IMR-90 (cell line): ENCODE data around the gene ACVR1B. TPM values are rescaled to one million over a fixed set of nuclear protein-coding genes. Genes with fewer than 3 reads are reported as not detected.

Experiments used
- ATAC-seq: fragments of 200-7000 bp; cut with Tn5 transposase; 2 replicates; pipeline ENCODE4 v1.9.1; 2020; ENCODE audit warnings: low read depth, mild to moderate bottlenecking, moderate library complexity
- BruUV-seq: library from RNA; stranded (reverse); fragments of 400-500 nt; replicated peaks from 2 replicates; lab custom pipeline; 2021; lab: Mats Ljungman, UMichigan
- CTCF ChIA-PET: fragments of 300-600 bp; formaldehyde crosslinking; extraction: SDS; loops from one replicate; lab custom pipeline; 2021; ENCODE audit warnings: antibody characterized with exemption; lab: Yijun Ruan, JAX
- POLR2A ChIA-PET: fragments of 300-600 bp; sonication (Branson Sonifier 250); formaldehyde crosslinking; loops from one replicate; lab custom pipeline; 2022; ENCODE audit warnings: antibody characterized with exemption; ENCODE audit not compliant: unreplicated experiment; lab: Charles Lee
- DNase-seq: peaks from one replicate; pipeline ENCODE4 v3.0.0; 2013
- H2AFZ ChIP-seq: replicated peaks from 2 replicates; pipeline ENCODE3; 2013; ENCODE audit warnings: low read length, mild to moderate bottlenecking; ENCODE audit not compliant: poor library complexity
- H2AK5ac ChIP-seq: 2 replicates; pipeline ENCODE4 v1.6.1; 2013; ENCODE audit warnings: low read depth, low read length, inconsistent platforms
- H2AK9ac ChIP-seq: replicated peaks from 2 replicates; pipeline ENCODE3; 2013; ENCODE audit warnings: mild to moderate bottlenecking, low read depth, low read length, moderate library complexity; ENCODE audit not compliant: poor library complexity
- H2BK120ac ChIP-seq: 2 replicates; pipeline ENCODE4 v1.6.1; 2013; ENCODE audit warnings: low read depth, low read length, inconsistent platforms
- H2BK15ac ChIP-seq: 3 replicates; pipeline ENCODE4 v1.6.1; 2013; ENCODE audit warnings: low read depth, low read length, inconsistent platforms
- H2BK20ac ChIP-seq: 2 replicates; pipeline ENCODE4 v1.6.1; 2013; ENCODE audit warnings: low read depth, mild to moderate bottlenecking, inconsistent platforms, low read length, moderate library complexity
- H2BK5ac ChIP-seq: 2 replicates; pipeline ENCODE4 v1.6.1; 2013; ENCODE audit warnings: mild to moderate bottlenecking, low read depth, low read length, inconsistent platforms; ENCODE audit not compliant: poor library complexity, severe bottlenecking
- H3K14ac ChIP-seq: replicated peaks from 2 replicates; pipeline ENCODE4 v1.6.1; 2013; ENCODE audit warnings: low read depth, low read length, inconsistent platforms
- H3K18ac ChIP-seq: 2 replicates; pipeline ENCODE4 v1.6.1; 2013; ENCODE audit warnings: low read depth, low read length, control low read depth
- H3K23ac ChIP-seq: 2 replicates; pipeline ENCODE4 v1.6.1; 2013; ENCODE audit warnings: low read depth, low read length, inconsistent platforms
- H3K27ac ChIP-seq: 2 replicates; pipeline ENCODE4 v1.5.1; 2013; ENCODE audit warnings: mild to moderate bottlenecking, control low read depth, low read length; ENCODE audit not compliant: insufficient read depth
- H3K27me3 ChIP-seq: 2 replicates; pipeline ENCODE4 v1.6.1; 2013; ENCODE audit warnings: low read length; ENCODE audit not compliant: control insufficient read depth, insufficient read depth
- H3K36me3 ChIP-seq: 2 replicates; pipeline ENCODE4 v1.6.1; 2013; ENCODE audit warnings: low read length, mixed read lengths; ENCODE audit not compliant: control insufficient read depth, insufficient read depth
- H3K4ac ChIP-seq: 2 replicates; pipeline ENCODE4 v1.6.1; 2013; ENCODE audit warnings: low read depth, low read length, inconsistent platforms
- H3K4me1 ChIP-seq: 2 replicates; pipeline ENCODE4 v1.6.1; 2013; ENCODE audit warnings: low read length, mixed read lengths; ENCODE audit not compliant: control insufficient read depth, insufficient read depth
- H3K4me2 ChIP-seq: 2 replicates; pipeline ENCODE4 v1.6.1; 2013; ENCODE audit warnings: low read depth, mild to moderate bottlenecking, control low read depth, low read length, moderate library complexity
- H3K4me3 ChIP-seq: 2 replicates; pipeline ENCODE4 v1.5.1; 2013; ENCODE audit warnings: low read depth, mild to moderate bottlenecking, control low read depth, low read length, moderate library complexity; ENCODE audit not compliant: insufficient read depth
- H3K56ac ChIP-seq: 2 replicates; pipeline ENCODE4 v1.6.1; 2013; ENCODE audit warnings: low read length, inconsistent platforms; ENCODE audit not compliant: insufficient read depth; ENCODE audit errors: extremely low read depth
- H3K79me1 ChIP-seq, 2 experiments: 2 replicates each; pipeline ENCODE4 v1.6.1; 2013; ENCODE audit warnings: low read length in 2 of 2, inconsistent platforms in 1 of 2, low read depth in 1 of 2
- H3K9ac ChIP-seq: 2 replicates; pipeline ENCODE4 v1.6.1; 2013; ENCODE audit warnings: low read depth, low read length, control low read depth
- H3K9me1 ChIP-seq: 2 replicates; pipeline ENCODE4 v1.6.1; 2013; ENCODE audit warnings: low read length, inconsistent platforms; ENCODE audit not compliant: insufficient read depth
- H3K9me3 ChIP-seq: 2 replicates; pipeline ENCODE4 v1.6.1; 2013; ENCODE audit warnings: low read length; ENCODE audit not compliant: control insufficient read depth, insufficient read depth
- H4K20me1 ChIP-seq: 2 replicates; pipeline ENCODE4 v1.6.1; 2013; ENCODE audit warnings: low read length, inconsistent platforms; ENCODE audit not compliant: insufficient read depth
- H4K5ac ChIP-seq: 2 replicates; pipeline ENCODE4 v1.6.1; 2013; ENCODE audit warnings: mild to moderate bottlenecking, low read depth, low read length, control low read depth
- H4K8ac ChIP-seq, 2 experiments: 2 replicates each; pipeline ENCODE4 v1.6.1; 2013; ENCODE audit warnings: low read depth in 2 of 2, low read length in 2 of 2, control low read depth in 1 of 2, inconsistent platforms in 1 of 2
- H4K91ac ChIP-seq: 2 replicates; pipeline ENCODE4 v1.6.1; 2013; ENCODE audit warnings: low read depth, low read length, inconsistent platforms; ENCODE audit not compliant: insufficient read depth
- MAFK ChIP-seq: IDR thresholded peaks from 2 replicates; pipeline ENCODE4 v1.6.1; 2012; ENCODE audit warnings: low read depth, low read length, improper control_type of control experiment
- MAZ ChIP-seq: IDR thresholded peaks from 2 replicates; pipeline ENCODE4 v1.6.1; 2012; ENCODE audit warnings: low read depth, mild to moderate bottlenecking, low read length, improper control_type of control experiment, moderate library complexity, borderline replicate concordance
- POLR2A ChIP-seq: IDR thresholded peaks from 2 replicates; pipeline ENCODE4 v1.6.1; 2012; ENCODE audit warnings: mild to moderate bottlenecking, low read depth, low read length
- WGBS, 2 experiments: methylation state at CpG; one replicate each; pipeline versions ENCODE4 v1.1.5 to v1.1.7; 2013; ENCODE audit warnings: missing lambda C conversion rate in 2 of 2; ENCODE audit not compliant: insufficient read length in 1 of 2; ENCODE audit errors: extremely low coverage in 2 of 2; 5-methylcytosine and 5-hydroxymethylcytosine counted together
- dilution Hi-C: fragments of 300-500 bp; cut with HindIII; formaldehyde crosslinking; loops from one replicate; pipeline ENCODE4 v1.14.3; 2018; ENCODE audit warnings: low sequenced_read_pairs; ENCODE audit not compliant: unreplicated experiment
- in situ Hi-C: fragments of 300-500 bp; cut with MboI; formaldehyde crosslinking; loops from 3 replicates; pipeline ENCODE4 v1.14.3; 2019; ENCODE audit warnings: low sequenced_read_pairs, inconsistent platforms, mixed read lengths
- intact Hi-C: fragments of 100-400 bp; cut with micrococcal nuclease; formaldehyde crosslinking; loops from 2 replicates; pipeline ENCODE4 v1.10.0; 2022
- polyA plus RNA-seq, 3 experiments: library from polyadenylated mRNA; depleted of rRNA; stranded (reverse); fragments of >200 nt; gene quantifications; 2 replicates each; pipeline ENCODE4 v1.2.3, GENCODE V29; 2012; ENCODE audit warnings: low replicate concordance in 1 of 3
- total RNA-seq: library from RNA; depleted of rRNA; stranded (reverse); fragments of >200 nt; gene quantifications from 2 replicates; pipeline ENCODE4 v1.2.3, GENCODE V29; 2012

Gene ACVR1B
- total and polyA plus RNA-seq, 2 of the 4 experiments (the other 2 are of a cell fraction), result 5.7 to 13.6 TPM

DNA sequence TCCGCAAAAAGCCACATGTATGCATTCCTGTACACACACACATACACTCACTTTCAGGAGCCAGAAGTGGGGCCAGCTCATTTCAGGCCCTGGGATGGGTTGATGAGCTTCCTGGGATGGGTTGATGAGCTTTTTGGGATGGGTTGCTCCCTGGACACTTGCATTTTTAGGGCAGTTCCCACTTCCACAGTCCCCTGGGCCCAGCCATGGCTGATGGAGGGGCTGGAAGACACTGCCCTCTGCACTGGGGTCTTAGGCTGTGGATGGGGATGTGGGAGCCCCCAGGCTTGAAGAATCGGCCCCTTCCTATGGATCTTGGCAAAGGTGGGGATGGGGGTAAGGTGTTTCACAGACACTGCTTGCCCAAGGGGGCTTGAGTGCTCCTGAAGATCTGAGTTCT, 31.5 kb upstream of the ACVR1B start:
- Histone ChIP-seq H4K91ac (no peak overlapping the region), H3K9me3 (no peaks in the 10 kb centered on the region), H3K56ac (no peak overlapping the region), H3K4me2 (no peak overlapping the region), H3K4me3 (no peak overlapping the region), H2AK5ac (no peak overlapping the region), H2AFZ (no peak overlapping the region), H3K9ac (no peak overlapping the region), H3K27ac (no peak overlapping the region), H2BK15ac (no peak overlapping the region), H3K27me3 (no peaks in the 10 kb centered on the region), H3K4ac (no peak overlapping the region), H3K14ac (no peak overlapping the region), H3K79me1 (no peaks in the 10 kb centered on the region; a peak in 1 of 4 replicates), H3K9me1 (peaks cover 23% of the 10 kb centered on the region), H4K5ac (no peak overlapping the region), H4K8ac (no peak overlapping the region), H3K23ac (no peak overlapping the region), H3K4me1 (peaks cover 16% of the 10 kb centered on the region), H3K36me3 (peaks cover 7% of the 10 kb centered on the region; the same call in 1 of the 2 replicates), H4K20me1 (no peaks in the 10 kb centered on the region), H2BK20ac (no peak overlapping the region), H3K18ac (no peak overlapping the region), H2BK120ac (no peak overlapping the region), H2AK9ac (no peak overlapping the region), H2BK5ac (no peak overlapping the region)
- no peak for DNase-seq
- BruUV-seq, result no TSS peak
- CTCF ChIA-PET, result no interaction called here
- dilution Hi-C loops (no loop called here), intact Hi-C loops (no loop called here), in situ Hi-C loops (no loop called here)
- TF ChIP-seq MAFK, result no peak
- no peak for TF ChIP-seq MAZ
- TF ChIP-seq POLR2A, result no peak
- POLR2A ChIA-PET, result no interaction called here
- ATAC-seq, result no peak
- WGBS, 2 experiments, result no CpG with 5 or more reads among the region's 2 CpGs
